Neural crest cell (in vitro differentiated cells): ENCODE results near the gene GAL3ST2. TPM values are rescaled to one million over a fixed set of nuclear protein-coding genes. Genes with fewer than 3 reads are reported as not detected.
A peak's percentile ranks its signal among the peaks of the same experiment; 100 is the strongest.

Source experiments
- DNase-seq: peaks from one replicate; pipeline ENCODE4 v3.0.0; 2021; ENCODE audit warnings: low read depth, mixed read lengths, low spot score
- H3K27ac Mint-ChIP-seq: one replicate; pipeline ENCODE4 v1.8.0; 2021; ENCODE audit warnings: mild to moderate bottlenecking, mixed read lengths; ENCODE audit not compliant: unreplicated experiment
- H3K27me3 Mint-ChIP-seq: 2 replicates; pipeline ENCODE4 v1.8.0; 2021; ENCODE audit warnings: low read depth, mild to moderate bottlenecking, mixed read lengths
- H3K36me3 Mint-ChIP-seq: 2 replicates; pipeline ENCODE4 v1.8.0; 2021; ENCODE audit warnings: low read depth, mild to moderate bottlenecking, mixed read lengths
- H3K4me1 Mint-ChIP-seq: 2 replicates; pipeline ENCODE4 v1.8.0; 2021; ENCODE audit warnings: mixed read lengths
- H3K4me3 Mint-ChIP-seq: one replicate; pipeline ENCODE4 v1.8.0; 2021; ENCODE audit warnings: mild to moderate bottlenecking, mixed read lengths
- H3K9me3 Mint-ChIP-seq: 2 replicates; pipeline ENCODE4 v1.8.0; 2021; ENCODE audit warnings: mixed read lengths
- total RNA-seq: library from RNA; stranded (reverse); gene quantifications from 2 replicates; pipeline ENCODE4 v1.2.1, GENCODE V29; 2021
- TF ChIP-seq, protein P1 (sequence below): fragments of 200-600 bp; sonication (generic); conservative IDR thresholded peaks from 2 replicates; pipeline ENCODE4 v1.5.0; 2021; ENCODE audit warnings: antibody characterized with exemption, mild to moderate bottlenecking

Gene GAL3ST2
- total RNA-seq, 1 donor from 2014 or later: 0.28 TPM

GRCh38 chr2:241750076-241750840 lies 26.4 kb upstream of the GAL3ST2 start:
- Mint-ChIP-seq H3K9me3 (peaks cover 4% of the 10 kb centered on the region), H3K27ac (no peak overlapping the region), H3K36me3 (peaks cover 16% of the 10 kb centered on the region), H3K27me3 (no peaks in the 10 kb centered on the region), H3K4me1 (no peaks in the 10 kb centered on the region), H3K4me3 (no peak overlapping the region)
- TF ChIP-seq, protein P1, sequence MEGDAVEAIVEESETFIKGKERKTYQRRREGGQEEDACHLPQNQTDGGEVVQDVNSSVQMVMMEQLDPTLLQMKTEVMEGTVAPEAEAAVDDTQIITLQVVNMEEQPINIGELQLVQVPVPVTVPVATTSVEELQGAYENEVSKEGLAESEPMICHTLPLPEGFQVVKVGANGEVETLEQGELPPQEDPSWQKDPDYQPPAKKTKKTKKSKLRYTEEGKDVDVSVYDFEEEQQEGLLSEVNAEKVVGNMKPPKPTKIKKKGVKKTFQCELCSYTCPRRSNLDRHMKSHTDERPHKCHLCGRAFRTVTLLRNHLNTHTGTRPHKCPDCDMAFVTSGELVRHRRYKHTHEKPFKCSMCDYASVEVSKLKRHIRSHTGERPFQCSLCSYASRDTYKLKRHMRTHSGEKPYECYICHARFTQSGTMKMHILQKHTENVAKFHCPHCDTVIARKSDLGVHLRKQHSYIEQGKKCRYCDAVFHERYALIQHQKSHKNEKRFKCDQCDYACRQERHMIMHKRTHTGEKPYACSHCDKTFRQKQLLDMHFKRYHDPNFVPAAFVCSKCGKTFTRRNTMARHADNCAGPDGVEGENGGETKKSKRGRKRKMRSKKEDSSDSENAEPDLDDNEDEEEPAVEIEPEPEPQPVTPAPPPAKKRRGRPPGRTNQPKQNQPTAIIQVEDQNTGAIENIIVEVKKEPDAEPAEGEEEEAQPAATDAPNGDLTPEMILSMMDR: no peak
- no peak for DNase-seq

- Mint-ChIP-seq H3K9me3 (peaks cover under 1% of the 10 kb centered on the region), H3K36me3 (peaks cover 7% of the 10 kb centered on the region), H3K4me3 (no peak overlapping the region), H3K4me1 (no peaks in the 10 kb centered on the region), H3K27ac (peak overlapping the region; percentile 75), H3K27me3 (no peaks in the 10 kb centered on the region)
- no peak for DNase-seq
- TF ChIP-seq, protein P1: no peak
Observed at GRCh38 chr2:241751152-241751551, 25.5 kb upstream of the GAL3ST2 start.

DNA sequence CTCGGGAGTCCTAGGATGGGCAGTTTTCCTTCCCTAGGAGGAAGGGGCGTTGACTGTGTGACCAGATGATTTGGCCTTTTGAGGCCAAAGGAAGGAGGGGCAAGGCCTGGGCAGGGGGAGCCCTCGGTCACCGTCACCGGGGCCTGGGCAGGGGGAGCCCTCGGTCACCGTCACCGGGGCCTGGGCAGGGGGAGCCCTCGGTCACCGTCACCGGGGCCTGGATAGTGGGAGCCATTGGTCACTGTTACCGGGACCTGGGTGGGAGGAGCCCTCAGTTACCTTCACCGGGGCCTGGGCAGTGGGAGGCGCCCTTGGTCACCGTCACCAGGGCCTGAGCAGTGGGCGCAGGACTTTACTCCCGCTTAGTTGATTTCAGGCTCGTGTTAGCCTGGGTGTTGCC lies 24.8 kb upstream of the GAL3ST2 start:
- no peaks in the 10 kb centered on the region for H3K4me1 Mint-ChIP-seq

DNA sequence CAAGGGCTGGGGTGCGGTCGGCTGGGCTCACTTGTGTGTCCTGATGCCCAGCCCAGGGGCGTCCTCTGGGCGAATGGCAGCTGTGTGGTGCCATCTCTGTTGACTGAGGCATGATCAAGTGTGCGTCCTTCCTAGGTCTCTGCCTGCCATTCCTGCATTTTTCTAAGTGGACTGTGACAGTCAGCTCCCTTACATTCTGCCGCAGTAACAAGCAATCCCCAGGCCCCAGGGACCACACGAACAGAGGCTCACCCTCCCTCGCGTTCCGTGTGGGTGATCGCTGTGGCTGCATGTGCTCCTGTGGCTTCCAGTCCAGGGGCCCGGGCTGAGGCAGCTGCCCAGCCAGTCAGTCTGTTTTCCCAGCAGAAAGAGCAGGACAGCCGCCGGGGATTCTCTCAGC lies 24.4 kb upstream of the GAL3ST2 start:
- no peak overlapping the region for H3K27ac Mint-ChIP-seq
- no peak overlapping the region for H3K4me3 Mint-ChIP-seq
- H3K36me3 Mint-ChIP-seq: peaks cover 3% of the 10 kb centered on the region
- no peaks in the 10 kb centered on the region for H3K27me3 Mint-ChIP-seq
- TF ChIP-seq, protein P1: no peak
- no peaks in the 10 kb centered on the region for H3K4me1 Mint-ChIP-seq
- no peaks in the 10 kb centered on the region for H3K9me3 Mint-ChIP-seq
- DNase-seq: no peak

More for the DNA sequence above, 24.8 kb upstream of the GAL3ST2 start:
- H3K4me3 Mint-ChIP-seq: no peak overlapping the region
- TF ChIP-seq, protein P1: no peak
- DNase-seq: no peak
- no peaks in the 10 kb centered on the region for H3K9me3 Mint-ChIP-seq
- H3K27ac Mint-ChIP-seq: no peak overlapping the region
- H3K36me3 Mint-ChIP-seq: peaks cover 6% of the 10 kb centered on the region
- H3K27me3 Mint-ChIP-seq: no peaks in the 10 kb centered on the region

- no peaks in the 10 kb centered on the region for H3K4me1 Mint-ChIP-seq
- no peak for DNase-seq
- peaks cover 2% of the 10 kb centered on the region for H3K36me3 Mint-ChIP-seq
- H3K9me3 Mint-ChIP-seq: no peaks in the 10 kb centered on the region
- no peaks in the 10 kb centered on the region for H3K27me3 Mint-ChIP-seq
- TF ChIP-seq, protein P1: no peak
- no peak overlapping the region for H3K4me3 Mint-ChIP-seq
- no peak overlapping the region for H3K27ac Mint-ChIP-seq
Observed at GRCh38 chr2:241752689-241753276, 23.8 kb upstream of the GAL3ST2 start.
